Sigmoid colon (tissue), 4 donors: ENCODE results near the gene FKRP.

ENCODE experiments used
- POLR2AphosphoS5 ChIP-seq, 4 donors: sonication (generic); formaldehyde crosslinking; IDR thresholded peaks; one replicate each; pipeline ENCODE4 v1.6.1; 2017; ENCODE audit warnings: antibody characterized with exemption in 4 of 4
- TF ChIP-seq, protein P1 (sequence below), 4 experiments: fragments of 450-650 bp in 3 of 4; fragments of 200-600 bp in 1 of 4; IDR thresholded peaks; one replicate each; pipeline ENCODE4 v1.5.1; 2016 to 2019; ENCODE audit warnings: antibody characterized with exemption in 4 of 4, mild to moderate bottlenecking in 3 of 4, moderate library complexity in 2 of 4

DNA sequence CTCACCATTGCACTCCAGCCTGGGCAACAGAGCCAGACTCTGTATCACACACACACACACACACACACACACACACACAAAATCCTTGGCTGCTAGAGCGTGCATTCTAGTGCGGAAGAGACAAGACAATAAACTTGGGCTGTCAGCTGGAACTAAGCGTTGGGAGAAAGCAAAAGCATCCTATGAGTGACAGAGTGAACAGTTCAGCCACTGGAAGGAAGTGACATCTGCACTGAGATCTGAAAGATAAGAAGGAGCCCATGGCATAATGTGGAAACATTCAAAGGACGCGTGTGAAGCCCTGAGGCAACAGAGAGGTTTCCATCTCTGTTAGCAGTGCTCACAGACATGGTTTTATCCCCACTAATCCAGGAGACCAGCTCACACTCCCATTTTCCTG is 46.1 kb downstream of the FKRP start:
- no peak for TF ChIP-seq POLR2AphosphoS5 (IDR thresholded peaks at IDR 0.05)
- TF ChIP-seq, protein P1, sequence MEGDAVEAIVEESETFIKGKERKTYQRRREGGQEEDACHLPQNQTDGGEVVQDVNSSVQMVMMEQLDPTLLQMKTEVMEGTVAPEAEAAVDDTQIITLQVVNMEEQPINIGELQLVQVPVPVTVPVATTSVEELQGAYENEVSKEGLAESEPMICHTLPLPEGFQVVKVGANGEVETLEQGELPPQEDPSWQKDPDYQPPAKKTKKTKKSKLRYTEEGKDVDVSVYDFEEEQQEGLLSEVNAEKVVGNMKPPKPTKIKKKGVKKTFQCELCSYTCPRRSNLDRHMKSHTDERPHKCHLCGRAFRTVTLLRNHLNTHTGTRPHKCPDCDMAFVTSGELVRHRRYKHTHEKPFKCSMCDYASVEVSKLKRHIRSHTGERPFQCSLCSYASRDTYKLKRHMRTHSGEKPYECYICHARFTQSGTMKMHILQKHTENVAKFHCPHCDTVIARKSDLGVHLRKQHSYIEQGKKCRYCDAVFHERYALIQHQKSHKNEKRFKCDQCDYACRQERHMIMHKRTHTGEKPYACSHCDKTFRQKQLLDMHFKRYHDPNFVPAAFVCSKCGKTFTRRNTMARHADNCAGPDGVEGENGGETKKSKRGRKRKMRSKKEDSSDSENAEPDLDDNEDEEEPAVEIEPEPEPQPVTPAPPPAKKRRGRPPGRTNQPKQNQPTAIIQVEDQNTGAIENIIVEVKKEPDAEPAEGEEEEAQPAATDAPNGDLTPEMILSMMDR (IDR thresholded peaks at IDR 0.05): no peak
